ENCODE measurements around the gene HOXB3. TPM values are rescaled to one million over a fixed set of nuclear protein-coding genes. Genes with fewer than 3 reads are reported as not detected.

The HOXB3 gene
- total and polyA plus RNA-seq, 12 donors = 2.3 to 28.8 (median 8.8) TPM

DNA sequence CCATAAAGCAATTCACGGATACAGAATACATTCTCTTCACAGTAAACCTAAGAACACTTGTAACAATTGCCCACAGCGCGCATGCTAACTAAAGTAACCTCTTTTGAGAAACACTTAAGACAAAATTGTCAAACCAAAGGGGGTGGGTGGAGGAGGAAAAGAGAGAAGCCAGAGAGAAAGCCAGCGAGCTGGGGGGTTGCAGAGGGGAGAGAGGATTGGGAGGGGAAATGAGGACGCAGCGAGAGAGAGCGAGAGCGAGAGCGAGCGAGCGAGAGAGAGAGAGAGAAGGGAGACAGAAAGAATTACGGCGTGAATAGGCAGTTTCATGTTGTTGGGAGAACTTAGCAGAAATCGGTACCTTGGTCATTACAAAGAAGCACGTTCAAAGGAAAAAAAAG, 22.4 kb upstream of the HOXB3 start:
- Histone ChIP-seq H3K27me3 (peaks cover 28% of the 10 kb centered on the region), H3K36me3 (replicated peaks in 1 of 2) (no peaks in the 10 kb centered on the region), H3K9me3 (replicated peaks in 1 of 3) (no peaks in the 10 kb centered on the region), H3K4me3 (peak overlapping the region in 2 of 4 donors; percentile 9 to 79), H3K4me1 (replicated peaks in 1 of 2) (peaks cover 3 to 21% of the 10 kb centered on the region in 2 donors), H3K27ac (peak overlapping the region in 4 of 5 donors; percentile 9 to 88 (median 48))
- TF ChIP-seq, protein P1, sequence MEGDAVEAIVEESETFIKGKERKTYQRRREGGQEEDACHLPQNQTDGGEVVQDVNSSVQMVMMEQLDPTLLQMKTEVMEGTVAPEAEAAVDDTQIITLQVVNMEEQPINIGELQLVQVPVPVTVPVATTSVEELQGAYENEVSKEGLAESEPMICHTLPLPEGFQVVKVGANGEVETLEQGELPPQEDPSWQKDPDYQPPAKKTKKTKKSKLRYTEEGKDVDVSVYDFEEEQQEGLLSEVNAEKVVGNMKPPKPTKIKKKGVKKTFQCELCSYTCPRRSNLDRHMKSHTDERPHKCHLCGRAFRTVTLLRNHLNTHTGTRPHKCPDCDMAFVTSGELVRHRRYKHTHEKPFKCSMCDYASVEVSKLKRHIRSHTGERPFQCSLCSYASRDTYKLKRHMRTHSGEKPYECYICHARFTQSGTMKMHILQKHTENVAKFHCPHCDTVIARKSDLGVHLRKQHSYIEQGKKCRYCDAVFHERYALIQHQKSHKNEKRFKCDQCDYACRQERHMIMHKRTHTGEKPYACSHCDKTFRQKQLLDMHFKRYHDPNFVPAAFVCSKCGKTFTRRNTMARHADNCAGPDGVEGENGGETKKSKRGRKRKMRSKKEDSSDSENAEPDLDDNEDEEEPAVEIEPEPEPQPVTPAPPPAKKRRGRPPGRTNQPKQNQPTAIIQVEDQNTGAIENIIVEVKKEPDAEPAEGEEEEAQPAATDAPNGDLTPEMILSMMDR (IDR thresholded peaks at IDR 0.05) = no peak
- no peak for DNase-seq
- intact Hi-C loops (cut with DNase I) = loop anchor here in 1 of 2 donors (10.0 kb wide), 1 partner anchor 588 kb away; no protein-coding TSS in a partner anchor
- WGBS, 4 donors = 4 to 5% (median 4%) methylated on average over 15 of the region's 15 CpGs

DNA sequence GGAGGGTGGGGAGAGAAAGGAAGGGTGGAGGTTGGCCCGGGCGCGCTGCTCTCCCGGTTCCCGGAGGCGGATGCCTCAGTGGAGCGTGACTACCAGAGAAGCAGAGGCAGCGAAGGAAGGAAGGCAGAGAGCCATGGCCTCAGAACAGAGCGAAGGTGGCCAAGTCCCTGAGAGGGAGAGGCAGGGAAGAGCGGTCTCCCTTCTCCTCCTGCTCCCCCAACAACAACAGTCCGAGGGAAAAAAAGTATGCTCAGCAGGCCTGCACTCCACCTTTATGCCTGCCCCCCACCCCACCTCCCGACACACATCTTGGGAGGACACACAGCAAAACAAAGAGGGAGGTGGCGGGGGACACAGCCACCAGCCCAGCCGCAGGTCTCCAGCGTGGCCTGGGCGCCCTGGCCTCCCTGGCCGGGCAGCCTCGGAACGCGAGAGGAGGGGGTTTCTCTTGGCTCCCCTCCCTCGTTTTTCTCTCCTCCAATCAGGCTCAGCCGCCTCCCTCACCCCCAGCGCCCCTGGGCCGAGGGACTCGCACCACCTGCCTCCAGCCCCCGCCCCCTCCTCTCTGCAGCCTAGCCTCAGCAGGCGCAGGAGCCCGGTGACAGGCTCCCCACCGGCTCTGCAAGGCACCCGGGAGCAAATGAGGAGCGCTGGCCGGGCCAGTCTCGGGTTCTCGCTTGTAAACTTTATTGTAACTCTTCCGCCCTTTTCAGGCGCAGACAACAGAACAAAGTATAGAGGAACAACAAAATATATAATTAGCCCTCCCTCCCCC, 21.8 kb upstream of the HOXB3 start:
- H3K4me3 ChIP-seq = peak overlapping the region in 1 of 4 donors; percentile 79
- WGBS, 4 donors = 10 to 18% (median 13%) methylated on average over 24 to 36 of the region's 36 CpGs
- DNase-seq = peak in 5 of 7 donors; percentile 53 to 68 (median 60)
- H3K27me3 ChIP-seq = peaks cover 22% of the 10 kb centered on the region
- no peaks in the 10 kb centered on the region for H3K36me3 ChIP-seq (replicated peaks in 1 of 2)
- TF ChIP-seq, protein P1 (IDR thresholded peaks at IDR 0.05) = no peak
- TF ChIP-seq POLR2A (IDR thresholded peaks at IDR 0.05) = no peak
- H3K4me1 ChIP-seq (replicated peaks in 1 of 2) = peaks cover 3 to 21% of the 10 kb centered on the region in 2 donors
- no peaks in the 10 kb centered on the region for H3K9me3 ChIP-seq (replicated peaks in 1 of 3)
- peak overlapping the region in 4 of 5 donors; percentile 74 to 88 (median 78) for H3K27ac ChIP-seq
- intact Hi-C loops (cut with DNase I) = loop anchor here in 1 of 2 donors (10.0 kb wide), 1 partner anchor 587 kb away; no protein-coding TSS in a partner anchor

DNA sequence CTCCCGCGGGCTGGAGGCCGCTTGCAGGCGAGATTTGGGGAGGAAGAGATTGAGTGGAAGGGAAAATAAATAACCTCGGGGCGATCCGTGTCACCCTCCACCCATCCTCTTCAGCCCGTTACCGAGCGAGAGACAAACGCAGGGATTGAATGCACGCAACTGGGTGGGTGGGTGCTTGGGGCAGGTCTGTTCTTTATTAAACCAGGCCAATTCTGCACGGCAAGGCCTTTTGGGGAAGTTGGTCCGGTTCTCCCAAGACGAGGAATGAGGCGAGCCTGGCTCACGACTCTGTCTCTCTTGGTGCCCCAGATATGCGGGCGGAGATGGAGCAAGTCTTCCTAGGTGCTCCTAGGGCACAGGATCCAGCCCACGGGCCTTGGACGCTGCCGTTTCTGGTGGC, 21.2 kb upstream of the HOXB3 start:
- H3K36me3 ChIP-seq (replicated peaks in 1 of 2) = no peaks in the 10 kb centered on the region
- H3K4me1 ChIP-seq (replicated peaks in 1 of 2) = peaks cover 3 to 21% of the 10 kb centered on the region in 2 donors
- 1 to 3% (median 2%) methylated on average over 22 of the region's 22 CpGs for WGBS, 4 donors
- no peaks in the 10 kb centered on the region for H3K9me3 ChIP-seq (replicated peaks in 1 of 3)
- DNase-seq = peak in 5 of 7 donors; percentile 33 to 62 (median 54)
- peak overlapping the region in 3 of 4 donors; percentile 50 to 79 (median 60) for H3K4me3 ChIP-seq
- peaks cover 15% of the 10 kb centered on the region for H3K27me3 ChIP-seq
- TF ChIP-seq POLR2A (IDR thresholded peaks at IDR 0.05) = no peak
- TF ChIP-seq, protein P1 (IDR thresholded peaks at IDR 0.05) = no peak
- intact Hi-C loops (cut with DNase I) = loop anchor here in 1 of 2 donors (10.0 kb wide), 1 partner anchor 586 kb away; no protein-coding TSS in a partner anchor
- H3K27ac ChIP-seq = peak overlapping the region; percentile 43 to 88 (median 79)
